NCI-H1105 treated with DMSO at 0.1 percent for 48 hours (cell line): ENCODE data around the gene SLC2A13.

ENCODE experiments used
- DNase-seq: peaks from one replicate; lab custom pipeline; 2025; lab: John Stamatoyannopoulos, UW

The SLC2A13 gene

GRCh38 chr12:39993268-39993667 is 112.6 kb downstream of the SLC2A13 start:
- DNase-seq = no peak

DNA sequence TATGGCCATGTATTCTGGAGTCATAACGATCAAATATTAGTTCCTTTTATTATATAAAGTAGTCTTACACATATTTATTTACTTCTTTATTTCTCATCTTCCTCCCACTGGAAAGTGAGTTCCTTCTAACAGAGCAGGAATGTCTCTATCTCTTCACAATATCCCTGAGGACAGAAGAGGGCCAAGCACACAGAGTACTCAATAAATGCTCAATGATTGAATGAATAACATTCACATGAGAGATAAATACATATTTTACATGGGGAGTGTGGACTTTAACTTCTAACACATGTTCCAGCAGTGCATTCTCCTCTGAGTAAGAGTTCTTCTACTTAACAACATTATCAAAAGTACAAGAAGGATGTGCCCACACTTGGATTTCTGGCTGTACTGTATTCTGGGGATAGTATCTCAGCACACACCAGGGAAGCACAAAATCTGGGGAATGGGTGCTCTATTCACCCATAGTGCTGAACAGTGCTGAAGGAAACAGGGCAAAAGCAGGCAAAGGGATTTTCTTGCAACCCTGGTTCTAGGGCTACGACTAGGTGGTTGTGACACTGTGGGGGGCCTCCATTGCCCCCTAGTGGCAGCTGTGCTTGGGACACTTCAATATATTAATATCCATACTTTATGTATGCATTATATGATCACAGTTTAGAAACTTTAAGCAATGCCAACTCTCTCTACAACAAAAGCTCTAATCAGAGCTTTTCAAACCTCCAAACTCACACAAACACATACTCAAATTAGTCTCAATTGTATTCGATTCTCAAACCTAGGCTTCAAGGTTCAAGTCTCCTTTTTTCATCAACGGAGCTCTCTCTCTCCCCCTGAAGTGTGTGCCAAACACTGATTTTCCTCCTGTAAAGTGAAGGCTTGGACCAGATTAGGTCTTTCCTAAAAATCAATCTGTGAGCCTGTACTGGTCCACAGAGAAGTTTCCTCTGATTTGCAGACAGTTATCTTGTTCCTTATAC is 115.5 kb downstream of the SLC2A13 start:
- DNase-seq = peak; percentile 66

GRCh38 chr12:39989501-39989900 is 116.4 kb downstream of the SLC2A13 start:
- DNase-seq = no peak

- no peak for DNase-seq
These were observed 117.3 kb downstream of the SLC2A13 start for GRCh38 chr12:39988574-39988973.

- no peak for DNase-seq
These were observed 119.2 kb downstream of the SLC2A13 start for GRCh38 chr12:39986674-39987073.

- DNase-seq = no peak
These were observed 121.2 kb downstream of the SLC2A13 start for GRCh38 chr12:39984670-39985069.

GRCh38 chr12:39975374-39975918 is 130.4 kb downstream of the SLC2A13 start:
- DNase-seq = no peak

DNA sequence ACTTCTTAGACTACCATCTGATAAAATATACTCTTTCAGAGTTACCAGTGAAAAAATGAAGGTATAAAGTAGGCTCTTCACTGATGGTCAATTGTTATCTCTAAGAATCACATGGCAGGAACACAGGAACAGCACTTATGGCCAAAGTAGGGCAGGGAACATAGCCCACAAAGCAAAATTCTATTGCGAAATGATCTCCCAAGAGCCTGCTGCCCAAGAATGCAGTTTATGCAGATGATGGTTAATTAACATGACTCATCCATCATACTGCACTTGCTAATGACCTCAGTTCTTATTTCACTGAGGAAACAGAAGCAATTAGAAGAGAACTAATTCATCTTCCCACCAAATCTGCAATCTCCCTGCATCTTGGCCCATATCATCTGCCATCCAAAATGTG is 133.8 kb downstream of the SLC2A13 start:
- no peak for DNase-seq

GRCh38 chr12:39971348-39971747 is 134.5 kb downstream of the SLC2A13 start:
- DNase-seq = no peak

DNA sequence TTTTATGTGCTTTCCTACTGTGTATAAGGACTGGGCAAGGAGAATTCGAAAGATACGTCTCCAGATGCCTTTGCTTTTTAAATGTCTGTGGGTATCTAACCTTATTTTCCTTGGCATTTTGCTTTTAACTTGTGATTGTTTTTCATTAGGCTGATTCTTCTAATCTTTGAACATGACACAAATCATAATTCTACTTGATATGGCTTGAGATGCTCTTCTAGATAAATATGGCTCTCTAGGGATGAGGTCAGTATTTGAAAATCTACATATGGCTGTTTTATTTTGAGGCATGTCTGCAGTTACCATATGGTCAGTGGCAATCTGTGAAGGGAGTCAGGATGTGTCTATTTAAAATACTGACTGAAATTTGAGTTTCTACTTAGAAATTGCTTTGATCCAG is 139.2 kb downstream of the SLC2A13 start:
- no peak for DNase-seq

DNA sequence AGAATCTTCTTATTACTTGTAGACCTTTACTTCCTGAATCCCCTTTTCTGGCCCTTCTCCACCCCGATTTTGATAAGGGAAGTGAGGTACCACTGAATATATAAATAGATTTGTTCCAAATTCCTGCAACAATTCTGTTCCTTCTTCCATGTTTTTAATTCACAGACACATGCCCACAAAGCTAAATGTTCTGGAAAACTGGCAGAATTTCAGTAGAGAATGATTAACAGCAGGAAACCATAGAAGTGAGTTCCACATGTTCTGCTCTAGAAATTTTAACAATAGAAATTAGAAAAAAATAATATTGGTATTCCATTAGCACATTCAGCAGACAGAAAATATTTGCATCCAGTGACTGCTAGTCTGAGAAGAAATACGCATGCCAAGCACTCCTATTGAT is 139.6 kb downstream of the SLC2A13 start:
- DNase-seq = no peak

GRCh38 chr12:39959467-39959866 is 146.4 kb downstream of the SLC2A13 start:
- no peak for DNase-seq

- no peak for DNase-seq
These were observed 146.8 kb downstream of the SLC2A13 start for GRCh38 chr12:39959031-39959430.

DNA sequence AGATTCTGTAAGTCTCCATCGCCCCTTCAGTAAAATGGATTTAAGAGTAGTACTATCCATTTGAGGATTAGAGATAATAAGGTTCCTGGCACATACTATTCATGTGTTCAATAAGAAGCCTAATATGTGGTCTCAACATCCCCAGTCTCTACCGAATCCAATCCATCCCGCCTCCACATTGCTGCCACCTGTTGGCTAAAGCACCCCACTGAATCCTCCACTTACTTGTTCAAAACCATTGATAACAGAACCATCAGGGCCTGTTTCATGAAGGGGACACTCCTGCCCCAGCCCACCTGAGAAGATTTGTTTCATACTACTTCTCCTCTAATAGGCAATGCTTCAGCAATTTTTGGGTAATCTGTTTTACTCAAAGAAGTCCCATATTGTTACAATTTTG is 147.5 kb downstream of the SLC2A13 start:
- DNase-seq = no peak

GRCh38 chr12:39956725-39957124 is 149.2 kb downstream of the SLC2A13 start:
- no peak for DNase-seq

DNA sequence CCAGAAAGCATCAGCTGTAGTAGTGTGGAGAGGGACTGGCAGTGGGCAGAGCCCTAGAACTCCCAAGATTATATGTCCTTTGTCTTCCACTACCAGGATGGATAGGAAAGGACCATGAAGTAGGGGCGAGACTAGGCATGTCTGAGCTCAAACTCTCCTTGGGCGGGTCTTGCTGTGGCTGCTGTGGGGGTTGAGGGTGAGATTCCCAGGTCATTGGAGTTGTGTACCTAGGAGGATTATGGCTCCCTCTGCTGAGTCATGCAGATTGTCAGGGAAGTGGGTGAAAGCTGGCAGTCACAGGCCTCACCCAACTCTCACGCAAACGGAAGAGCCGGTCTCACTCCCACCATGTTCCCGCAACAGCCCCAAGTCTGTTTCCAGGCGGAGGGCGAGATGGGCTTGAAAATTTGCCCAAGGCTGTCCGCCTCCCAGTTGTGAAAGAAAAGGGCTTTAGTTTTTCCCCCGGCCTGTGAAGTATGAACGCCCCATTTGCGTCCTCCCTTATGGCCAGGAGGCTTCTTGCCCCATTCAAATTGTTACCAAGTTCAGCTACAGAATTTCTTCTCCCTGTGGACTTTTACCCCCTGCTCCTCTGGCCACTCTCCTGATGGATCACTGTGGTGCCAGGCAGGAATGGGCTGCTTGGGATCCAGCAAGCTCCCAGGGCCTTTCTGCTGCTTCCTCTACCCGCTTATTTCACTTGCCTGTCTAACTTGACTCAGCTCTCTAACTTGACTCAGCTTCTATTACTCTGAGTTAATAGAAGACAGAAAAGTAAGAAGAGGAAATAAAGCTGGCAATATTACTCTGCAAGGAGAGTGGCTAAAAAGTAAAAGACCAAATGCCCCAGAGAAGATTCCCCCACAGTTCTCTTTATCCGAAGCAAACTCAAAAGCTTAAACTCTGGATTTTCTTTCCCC is 159.3 kb downstream of the SLC2A13 start:
- DNase-seq = no peak

DNA sequence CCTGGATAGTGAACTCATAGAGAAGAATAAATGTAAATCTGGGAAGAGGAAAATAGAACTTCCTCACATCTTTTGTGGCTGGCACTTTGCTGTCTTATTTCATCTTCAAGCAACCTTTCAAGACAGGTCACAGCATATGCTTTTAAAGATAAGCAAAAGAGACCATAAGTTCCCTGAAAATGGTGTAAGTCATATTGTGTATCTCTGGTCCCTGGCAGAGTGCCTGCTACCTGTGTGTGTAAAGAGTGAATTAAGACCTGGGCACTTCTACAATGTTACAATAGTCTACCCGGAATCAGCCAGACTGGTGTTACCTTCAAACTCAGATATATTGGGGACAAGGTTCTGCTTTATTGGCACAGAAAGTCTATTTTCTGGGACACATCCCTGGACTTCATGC is 168.8 kb downstream of the SLC2A13 start:
- DNase-seq = no peak

DNA sequence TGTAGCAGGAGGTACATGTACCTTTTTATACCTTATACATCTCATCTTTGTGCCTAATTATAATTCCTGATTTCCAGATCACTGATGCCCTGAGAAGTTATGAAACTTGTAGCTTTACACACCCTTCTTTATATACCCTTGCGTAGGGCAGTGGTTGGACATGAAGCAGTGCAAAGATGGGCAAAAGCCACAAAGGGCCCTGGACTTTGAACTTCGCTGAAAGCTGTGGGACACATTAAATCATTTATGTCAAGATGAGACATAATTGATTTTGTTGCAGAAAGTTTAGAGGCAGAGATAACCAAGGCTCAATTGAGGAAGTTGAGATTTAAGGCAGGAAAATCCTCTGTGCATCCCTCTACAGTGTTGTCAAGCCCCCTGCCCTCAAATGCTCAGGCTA is 170.0 kb downstream of the SLC2A13 start:
- no peak for DNase-seq

GRCh38 chr12:39935275-39935674 is 170.6 kb downstream of the SLC2A13 start:
- DNase-seq = no peak

- DNase-seq = no peak
These were observed 174.0 kb downstream of the SLC2A13 start for GRCh38 chr12:39931857-39932256.

DNA sequence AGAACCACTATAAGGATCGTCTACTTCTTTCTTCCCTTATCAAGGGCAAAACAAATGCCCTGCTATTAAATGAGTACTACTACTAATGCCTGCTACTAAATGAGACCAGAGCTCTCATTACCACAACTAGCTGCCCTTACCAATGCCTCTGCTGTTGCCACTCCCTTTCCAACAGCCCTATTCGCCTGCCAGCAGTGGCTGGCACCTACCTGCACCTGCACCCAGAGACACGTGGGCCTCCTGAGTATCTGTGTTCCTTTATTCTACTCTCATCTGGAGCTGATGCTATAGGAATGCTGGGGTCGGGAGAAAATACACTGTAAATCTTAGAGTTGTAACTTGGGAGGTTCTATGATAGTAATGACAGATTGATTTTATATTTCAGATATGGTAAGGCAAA is 174.7 kb downstream of the SLC2A13 start:
- no peak for DNase-seq

DNA sequence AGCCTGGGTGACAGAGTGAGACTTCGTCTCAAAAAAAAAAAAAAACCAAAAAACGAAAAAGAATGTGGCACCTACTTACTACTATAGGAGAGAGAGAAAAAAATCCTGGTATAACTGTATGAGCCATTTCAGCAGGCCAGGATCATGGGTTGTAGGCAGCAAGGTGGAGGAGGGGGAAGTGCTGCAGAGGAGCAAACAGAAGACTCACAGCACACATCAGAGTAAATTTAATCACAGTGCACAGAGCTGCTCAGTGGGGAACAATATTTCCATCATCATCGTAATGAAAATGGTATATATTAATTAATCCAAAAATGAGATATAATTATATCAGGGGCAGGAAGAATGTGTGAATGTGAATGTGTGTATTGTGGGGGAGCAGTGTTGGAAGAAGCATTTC is 175.8 kb downstream of the SLC2A13 start:
- no peak for DNase-seq
